Kidney epithelial cell (primary cell): ENCODE measurements around the gene KIAA1671. TPM values are rescaled to one million over a fixed set of nuclear protein-coding genes. Genes with fewer than 3 reads are reported as not detected.

ENCODE experiments used
- DNase-seq: peaks from one replicate; pipeline ENCODE4 v3.0.0-alpha.2; 2010; ENCODE audit warnings: low read depth
- H3K27me3 ChIP-seq: 2 replicates; pipeline ENCODE4 v1.6.0; 2011; ENCODE audit warnings: low read length; ENCODE audit not compliant: control insufficient read depth, insufficient read depth
- H3K36me3 ChIP-seq: 2 replicates; pipeline ENCODE4 v1.5.1; 2011; ENCODE audit warnings: low read length; ENCODE audit not compliant: control insufficient read depth, insufficient read depth
- H3K4me3 ChIP-seq: 2 replicates; pipeline ENCODE4 v1.5.1; 2011; ENCODE audit warnings: low read depth, mild to moderate bottlenecking, control low read depth, low read length
- CTCF ChIP-seq: IDR thresholded peaks from 2 replicates; pipeline ENCODE4 v1.5.1; 2011; ENCODE audit warnings: mild to moderate bottlenecking, moderate library complexity, low read length, control low read depth, inconsistent platforms; ENCODE audit not compliant: insufficient read depth, poor library complexity, severe bottlenecking
- total RNA-seq: library from RNA; depleted of rRNA; stranded (reverse); fragments of >200 nt; gene quantifications from 2 replicates; pipeline ENCODE4 v1.2.3, GENCODE V29; 2015

The KIAA1671 gene
- total RNA-seq, 1 donor from 2014 or later, result 32.3 TPM

GRCh38 chr22:25182131-25183110 lies 229.9 kb downstream of the KIAA1671 start:
- Histone ChIP-seq H3K27me3 (no peaks in the 10 kb centered on the region), H3K4me3 (no peak overlapping the region), H3K36me3 (no peaks in the 10 kb centered on the region)
- TF ChIP-seq CTCF, result no peak
- DNase-seq, result no peak

- DNase-seq, result no peak
- H3K27me3 ChIP-seq, result no peaks in the 10 kb centered on the region
- no peaks in the 10 kb centered on the region for H3K36me3 ChIP-seq
- no peak for TF ChIP-seq CTCF
- no peak overlapping the region for H3K4me3 ChIP-seq
Observed at GRCh38 chr22:25183949-25184619, 231.6 kb downstream of the KIAA1671 start.

- H3K4me3 ChIP-seq, result no peak overlapping the region
- TF ChIP-seq CTCF, result no peak
- DNase-seq, result no peak
- H3K36me3 ChIP-seq, result no peaks in the 10 kb centered on the region
- no peaks in the 10 kb centered on the region for H3K27me3 ChIP-seq
Observed at GRCh38 chr22:25186140-25186539, 233.6 kb downstream of the KIAA1671 start.

- DNase-seq, result no peak
- TF ChIP-seq CTCF, result no peak
- no peaks in the 10 kb centered on the region for H3K27me3 ChIP-seq
- no peak overlapping the region for H3K4me3 ChIP-seq
- no peaks in the 10 kb centered on the region for H3K36me3 ChIP-seq
Observed at GRCh38 chr22:25187469-25187868, 235.0 kb downstream of the KIAA1671 start.

- no peak for DNase-seq
- Histone ChIP-seq H3K27me3 (no peaks in the 10 kb centered on the region), H3K36me3 (no peaks in the 10 kb centered on the region), H3K4me3 (no peak overlapping the region)
- no peak for TF ChIP-seq CTCF
Observed at GRCh38 chr22:25192406-25192805, 239.9 kb downstream of the KIAA1671 start.

GRCh38 chr22:25193130-25193529 lies 240.6 kb downstream of the KIAA1671 start:
- Histone ChIP-seq H3K27me3 (no peaks in the 10 kb centered on the region), H3K4me3 (no peak overlapping the region), H3K36me3 (no peaks in the 10 kb centered on the region)
- no peak for DNase-seq
- no peak for TF ChIP-seq CTCF
